ENCODE results near the gene VMAC.

Gene VMAC

GRCh38 chr19:5927441-5927821, 22.8 kb downstream of the VMAC start:
- no peak for DNase-seq (ENCODE audit: extremely low read depth in 1 of 2, low read depth in 1 of 2)

- DNase-seq (ENCODE audit: extremely low read depth in 1 of 2, low read depth in 1 of 2): no peak
Observed at GRCh38 chr19:5929179-5929578, 24.5 kb downstream of the VMAC start.

- DNase-seq (ENCODE audit: extremely low read depth in 1 of 2, low read depth in 1 of 2): no peak
Observed at GRCh38 chr19:5929625-5930024, 25.0 kb downstream of the VMAC start.

GRCh38 chr19:5931251-5931650, 26.6 kb downstream of the VMAC start:
- DNase-seq (ENCODE audit: extremely low read depth in 1 of 2, low read depth in 1 of 2): no peak

- no peak for DNase-seq (ENCODE audit: extremely low read depth in 1 of 2, low read depth in 1 of 2)
Observed at GRCh38 chr19:5932146-5932545, 27.5 kb downstream of the VMAC start.

- no peak for DNase-seq (ENCODE audit: extremely low read depth in 1 of 2, low read depth in 1 of 2)
Observed at GRCh38 chr19:5932609-5933262, 28.1 kb downstream of the VMAC start.

- DNase-seq (ENCODE audit: extremely low read depth in 1 of 2, low read depth in 1 of 2): no peak
Observed at GRCh38 chr19:5933391-5934068, 28.9 kb downstream of the VMAC start.

GRCh38 chr19:5934069-5934401, 29.4 kb downstream of the VMAC start:
- no peak for DNase-seq (ENCODE audit: extremely low read depth in 1 of 2, low read depth in 1 of 2)

GRCh38 chr19:5934774-5935472, 30.3 kb downstream of the VMAC start:
- no peak for DNase-seq (ENCODE audit: extremely low read depth in 1 of 2, low read depth in 1 of 2)

- no peak for DNase-seq (ENCODE audit: extremely low read depth in 1 of 2, low read depth in 1 of 2)
Observed at GRCh38 chr19:5935473-5936291, 31.0 kb downstream of the VMAC start.

- no peak for DNase-seq (ENCODE audit: extremely low read depth in 1 of 2, low read depth in 1 of 2)
Observed at GRCh38 chr19:5936292-5936592, 31.6 kb downstream of the VMAC start.

GRCh38 chr19:5937550-5937949, 32.9 kb downstream of the VMAC start:
- no peak for DNase-seq (ENCODE audit: extremely low read depth in 1 of 2, low read depth in 1 of 2)

GRCh38 chr19:5940260-5941208, 35.9 kb downstream of the VMAC start:
- DNase-seq (ENCODE audit: extremely low read depth in 1 of 2, low read depth in 1 of 2): no peak

- DNase-seq (ENCODE audit: extremely low read depth in 1 of 2, low read depth in 1 of 2): no peak
Observed at GRCh38 chr19:5941673-5942072, 37.0 kb downstream of the VMAC start.

GRCh38 chr19:5943045-5943444, 38.4 kb downstream of the VMAC start:
- no peak for DNase-seq (ENCODE audit: extremely low read depth in 1 of 2, low read depth in 1 of 2)

- no peak for DNase-seq (ENCODE audit: extremely low read depth in 1 of 2, low read depth in 1 of 2)
Observed at GRCh38 chr19:5943623-5944022, 39.0 kb downstream of the VMAC start.

- DNase-seq (ENCODE audit: extremely low read depth in 1 of 2, low read depth in 1 of 2): no peak
Observed at GRCh38 chr19:5947435-5947834, 42.8 kb downstream of the VMAC start.

- no peak for DNase-seq (ENCODE audit: extremely low read depth in 1 of 2, low read depth in 1 of 2)
Observed at GRCh38 chr19:5948752-5949564, 44.3 kb downstream of the VMAC start.

GRCh38 chr19:5949792-5950305, 45.2 kb downstream of the VMAC start:
- peak in 1 of 2 donors; percentile 20 for DNase-seq (ENCODE audit: extremely low read depth in 1 of 2, low read depth in 1 of 2)

All from stimulated activated CD8-positive, alpha-beta memory T cell treated with anti-CD3 and anti-CD28 coated beads, Interleukin-7, amount 100 ng/mL, for 48 hours (primary cell).